Vagina (tissue), 2 donors: Measurements from ENCODE around the gene TUBB1. TPM values are rescaled to one million over a fixed set of nuclear protein-coding genes. Genes with fewer than 3 reads are reported as not detected.

Experiments
- DNase-seq, 2 donors: peaks; one replicate each; pipeline ENCODE4 v3.0.0-alpha.2; 2017; ENCODE audit errors: extremely low spot score in 2 of 2
- H3K27ac ChIP-seq: fragments of 200-600 bp; sonication (generic); one replicate; pipeline ENCODE4 v1.5.1; 2019
- H3K27me3 ChIP-seq: fragments of 200-600 bp; sonication (generic); one replicate; pipeline ENCODE4 v1.5.1; 2019
- H3K36me3 ChIP-seq, 2 donors: fragments of 200-600 bp; sonication (generic); one replicate each; pipeline ENCODE4 v1.5.1; 2017 to 2019
- H3K4me1 ChIP-seq: fragments of 200-600 bp; sonication (generic); one replicate; pipeline ENCODE4 v1.5.1; 2019
- H3K4me3 ChIP-seq, 2 donors: fragments of 200-600 bp; sonication (generic); 1 replicate in 1 of 2; 2 replicates in 1 of 2; pipeline ENCODE4 v1.5.1; 2016 to 2019
- H3K9me3 ChIP-seq: fragments of 200-600 bp; sonication (generic); one replicate; pipeline ENCODE4 v1.5.1; 2019
- CTCF ChIP-seq, 3 experiments: fragments of 450-650 bp in 2 of 3; fragments of 200-600 bp in 1 of 3; sonication (generic) in 1 of 3; IDR thresholded peaks; one replicate each; pipeline ENCODE4 v1.5.1; 2017 to 2019; ENCODE audit warnings: antibody characterized with exemption in 3 of 3, mild to moderate bottlenecking in 2 of 3, moderate library complexity in 2 of 3
- POLR2A ChIP-seq, 2 donors: fragments of 450-650 bp; IDR thresholded peaks; one replicate each; pipeline ENCODE4 v1.6.1; 2017; ENCODE audit warnings: antibody characterized with exemption in 2 of 2, mild to moderate bottlenecking in 2 of 2, moderate library complexity in 2 of 2
- POLR2AphosphoS5 ChIP-seq, 2 donors: sonication (generic); formaldehyde crosslinking; IDR thresholded peaks; one replicate each; pipeline ENCODE4 v1.9.0; 2017; ENCODE audit warnings: antibody characterized with exemption in 2 of 2, mild to moderate bottlenecking in 2 of 2, low read depth in 1 of 2; ENCODE audit not compliant: insufficient read depth in 1 of 2
- intact Hi-C: fragments of 100-400 bp; cut with DNase I; formaldehyde crosslinking; loops from one replicate; pipeline ENCODE4 v1.15.1; 2023
- total RNA-seq: library from RNA; depleted of rRNA; stranded (reverse); fragments of >200 nt; gene quantifications from one replicate; pipeline ENCODE4 v1.2.3, GENCODE V29; 2016

Gene TUBB1
- total RNA-seq, 1 donor from 2014 or later = not detected

- TF ChIP-seq POLR2A (IDR thresholded peaks at IDR 0.05) (no peak), CTCF (IDR thresholded peaks at IDR 0.05) (no peak), POLR2AphosphoS5 (IDR thresholded peaks at IDR 0.05; ENCODE audit: insufficient read depth in 1 of 2, low read depth in 1 of 2) (no peak)
- peaks cover 39% of the 10 kb centered on the region for H3K4me1 ChIP-seq
- H3K9me3 ChIP-seq = no peaks in the 10 kb centered on the region
- H3K4me3 ChIP-seq = no peak overlapping the region
- intact Hi-C loops = loop anchor here (5.0 kb wide), 2 partner anchors 58 to 92 kb away; partner anchors contain the start of gene PRELID3B
- no peaks in the 10 kb centered on the region for H3K27me3 ChIP-seq
- no peak overlapping the region for H3K27ac ChIP-seq
- H3K36me3 ChIP-seq = peaks cover 6 to 35% of the 10 kb centered on the region in 2 donors
- peak in 1 of 2 donors; percentile 37 for DNase-seq
These were observed 34.5 kb upstream of the TUBB1 start for GRCh38 chr20:58984691-58985090.

- H3K27ac ChIP-seq = no peak overlapping the region
- peaks cover 8 to 45% of the 10 kb centered on the region in 2 donors for H3K36me3 ChIP-seq
- no peaks in the 10 kb centered on the region for H3K27me3 ChIP-seq
- no peaks in the 10 kb centered on the region for H3K9me3 ChIP-seq
- intact Hi-C loops = no loop called here
- H3K4me3 ChIP-seq = no peak overlapping the region
- peaks cover 39% of the 10 kb centered on the region for H3K4me1 ChIP-seq
- DNase-seq = no peak
- TF ChIP-seq POLR2AphosphoS5 (IDR thresholded peaks at IDR 0.05; ENCODE audit: insufficient read depth in 1 of 2, low read depth in 1 of 2) = no peak
- no peak for TF ChIP-seq POLR2A (IDR thresholded peaks at IDR 0.05)
- no peak for TF ChIP-seq CTCF (IDR thresholded peaks at IDR 0.05)
These were observed 33.6 kb upstream of the TUBB1 start for GRCh38 chr20:58985656-58986055.

- no peak for DNase-seq
- H3K27ac ChIP-seq = no peak overlapping the region
- intact Hi-C loops = no loop called here
- H3K9me3 ChIP-seq = no peaks in the 10 kb centered on the region
- no peak for TF ChIP-seq POLR2A (IDR thresholded peaks at IDR 0.05)
- no peak for TF ChIP-seq POLR2AphosphoS5 (IDR thresholded peaks at IDR 0.05; ENCODE audit: insufficient read depth in 1 of 2, low read depth in 1 of 2)
- no peak for TF ChIP-seq CTCF (IDR thresholded peaks at IDR 0.05)
- H3K27me3 ChIP-seq = no peaks in the 10 kb centered on the region
- H3K4me1 ChIP-seq = peaks cover 39% of the 10 kb centered on the region
- peaks cover 8 to 52% of the 10 kb centered on the region in 2 donors for H3K36me3 ChIP-seq
- H3K4me3 ChIP-seq = no peak overlapping the region
These were observed 32.8 kb upstream of the TUBB1 start for GRCh38 chr20:58986286-58986967.

DNA sequence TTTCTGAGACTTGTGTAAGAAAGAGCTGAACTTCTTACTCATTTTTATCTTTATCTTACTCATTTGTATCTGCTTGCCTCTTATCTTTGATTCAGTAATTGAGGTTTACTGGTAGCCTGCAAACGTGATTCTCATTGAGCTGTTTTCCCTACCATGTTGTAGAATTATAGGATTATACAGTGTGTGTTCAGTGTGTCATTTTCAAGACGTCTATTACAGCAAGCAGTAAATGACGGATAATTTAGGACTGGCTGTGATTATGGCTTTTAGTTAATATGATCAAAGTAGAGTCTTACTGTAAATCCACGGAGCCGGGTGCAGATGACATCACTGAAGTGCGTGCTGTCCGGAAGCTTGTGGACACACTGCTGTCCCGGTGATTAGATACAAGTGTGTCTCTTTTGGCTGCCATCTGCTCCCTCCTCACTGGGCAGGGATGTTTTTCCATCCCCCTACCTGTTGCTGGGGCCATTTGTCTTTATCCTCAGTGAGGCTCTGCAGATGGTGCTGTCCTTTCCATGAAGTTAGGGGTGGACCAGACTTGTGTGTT lies 32.2 kb upstream of the TUBB1 start:
- H3K27me3 ChIP-seq = no peaks in the 10 kb centered on the region
- peaks cover 35% of the 10 kb centered on the region for H3K4me1 ChIP-seq
- H3K36me3 ChIP-seq = peaks cover 8 to 58% of the 10 kb centered on the region in 2 donors
- no peak overlapping the region for H3K4me3 ChIP-seq
- no peak for TF ChIP-seq POLR2A (IDR thresholded peaks at IDR 0.05)
- no peak for TF ChIP-seq CTCF (IDR thresholded peaks at IDR 0.05)
- no peak for TF ChIP-seq POLR2AphosphoS5 (IDR thresholded peaks at IDR 0.05; ENCODE audit: insufficient read depth in 1 of 2, low read depth in 1 of 2)
- H3K27ac ChIP-seq = no peak overlapping the region
- no peak for DNase-seq
- no peaks in the 10 kb centered on the region for H3K9me3 ChIP-seq
- intact Hi-C loops = no loop called here
